SKM-1 (cell line): ENCODE data around the gene GALNT17.
"Not testable (repeated sequence)": the region's sequence is repeated elsewhere in the genome, so short reads cannot be mapped to it uniquely, and the experiment has no call there.

Experiments used
- DNase-seq: peaks from one replicate; lab custom pipeline; 2025; ENCODE audit not compliant: unreplicated experiment; lab: John Stamatoyannopoulos, UW

Gene GALNT17

DNA sequence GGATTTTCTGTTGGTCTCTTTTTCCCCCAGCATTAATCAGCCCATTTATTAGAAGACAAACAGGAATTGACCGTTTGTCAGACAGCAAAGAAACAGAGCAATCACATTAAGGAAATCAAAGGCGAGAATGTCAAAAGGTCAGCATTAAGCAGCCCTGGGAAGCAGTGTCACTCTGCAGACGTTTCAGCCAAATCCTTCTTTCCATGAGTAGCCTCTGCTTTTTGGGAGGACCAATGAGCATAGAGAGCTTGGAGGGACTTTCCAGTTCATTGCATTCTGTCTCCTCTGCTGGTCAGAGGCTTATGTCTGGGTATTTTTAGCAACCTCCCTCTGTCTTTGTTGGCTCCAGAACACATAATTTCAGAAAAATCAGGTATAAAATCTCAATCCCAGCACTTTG is 481.4 kb downstream of the GALNT17 start:
- no peak for DNase-seq

- DNase-seq: no peak
These were observed 483.1 kb downstream of the GALNT17 start for GRCh38 chr7:71615017-71615416.

DNA sequence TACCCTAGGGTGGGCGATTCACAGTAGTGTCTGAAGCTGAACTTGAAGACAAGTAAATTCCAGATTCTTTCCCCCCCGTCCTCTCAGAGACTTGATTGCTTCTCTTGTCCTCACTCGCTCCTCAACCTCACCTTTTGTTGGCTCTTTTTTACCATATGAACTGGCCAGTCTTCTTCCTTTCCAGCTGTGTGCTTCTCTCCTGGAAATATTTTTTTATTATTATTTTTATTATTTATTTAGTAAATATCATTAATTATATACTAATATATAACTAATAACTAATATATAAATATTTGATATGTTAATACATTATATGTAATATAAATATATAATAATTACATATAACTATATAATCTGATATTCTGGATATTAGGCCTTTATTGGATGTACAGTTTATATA is 484.3 kb downstream of the GALNT17 start:
- DNase-seq: no peak

GRCh38 chr7:71618278-71618677 is 486.3 kb downstream of the GALNT17 start:
- DNase-seq: no peak

GRCh38 chr7:71625545-71625944 is 493.6 kb downstream of the GALNT17 start:
- DNase-seq: no peak

- no peak for DNase-seq
These were observed 494.3 kb downstream of the GALNT17 start for GRCh38 chr7:71626206-71626605.

DNA sequence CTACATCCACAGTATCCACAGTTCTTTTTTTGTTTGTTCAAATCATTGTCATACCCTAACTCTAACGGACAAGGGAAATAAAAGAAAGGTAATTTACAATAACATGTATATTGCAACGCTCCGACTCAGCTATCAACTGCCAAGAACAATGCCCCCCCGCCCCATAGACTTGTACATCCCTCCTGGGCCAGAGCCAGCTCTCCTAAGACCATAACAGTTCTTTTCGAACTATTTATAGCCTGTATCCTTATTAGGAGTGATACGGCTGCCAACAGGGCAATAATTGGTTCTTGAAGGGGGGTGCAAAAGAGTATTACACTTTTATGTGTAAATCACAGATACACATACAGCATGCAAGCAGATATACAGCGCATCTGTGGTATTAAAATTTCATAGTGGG is 495.7 kb downstream of the GALNT17 start:
- no peak for DNase-seq

GRCh38 chr7:71630516-71630915 is 498.6 kb downstream of the GALNT17 start:
- no peak for DNase-seq

DNA sequence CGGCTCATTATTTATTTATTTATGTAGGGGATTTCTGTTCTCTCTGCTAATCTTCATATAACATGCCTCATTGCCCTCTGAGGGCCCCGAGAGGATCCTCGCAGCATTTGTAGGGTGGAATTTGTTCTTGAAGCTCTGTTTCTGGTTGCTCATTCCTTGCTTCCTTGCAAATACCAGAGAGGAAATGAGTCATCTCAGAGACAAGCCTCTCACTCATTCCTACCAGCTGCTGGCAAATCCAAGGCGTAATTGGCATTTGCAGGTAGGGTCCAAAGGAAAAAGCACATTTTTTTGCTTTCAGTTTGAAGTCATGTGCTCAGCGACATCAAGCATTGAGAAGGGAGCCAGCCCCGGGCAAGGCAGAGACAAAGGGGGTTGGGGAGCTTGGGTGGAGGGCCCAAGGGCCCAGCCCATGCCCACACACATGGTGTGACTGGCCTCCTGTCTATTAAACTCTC is 501.6 kb downstream of the GALNT17 start:
- no peak for DNase-seq

DNA sequence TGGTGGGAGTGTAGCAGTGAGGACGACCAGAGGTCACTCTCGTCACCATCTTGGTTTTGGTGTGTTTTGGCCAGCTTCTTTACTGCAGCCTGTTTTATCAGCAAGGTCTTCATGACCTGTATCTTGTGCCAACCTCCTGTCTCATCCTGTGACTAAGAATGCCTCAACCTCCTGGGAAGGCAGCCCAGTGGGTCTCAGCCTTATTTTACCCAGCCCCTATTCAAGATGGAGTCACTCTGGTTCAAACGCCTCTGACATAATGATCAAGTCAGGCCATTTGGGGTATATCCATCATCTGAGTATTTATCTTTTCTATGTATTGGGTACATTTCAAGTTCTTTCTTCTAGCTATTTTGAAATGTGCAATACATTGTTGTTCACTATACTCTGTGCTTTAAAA is 503.9 kb downstream of the GALNT17 start:
- not testable (repeated sequence) for DNase-seq

DNA sequence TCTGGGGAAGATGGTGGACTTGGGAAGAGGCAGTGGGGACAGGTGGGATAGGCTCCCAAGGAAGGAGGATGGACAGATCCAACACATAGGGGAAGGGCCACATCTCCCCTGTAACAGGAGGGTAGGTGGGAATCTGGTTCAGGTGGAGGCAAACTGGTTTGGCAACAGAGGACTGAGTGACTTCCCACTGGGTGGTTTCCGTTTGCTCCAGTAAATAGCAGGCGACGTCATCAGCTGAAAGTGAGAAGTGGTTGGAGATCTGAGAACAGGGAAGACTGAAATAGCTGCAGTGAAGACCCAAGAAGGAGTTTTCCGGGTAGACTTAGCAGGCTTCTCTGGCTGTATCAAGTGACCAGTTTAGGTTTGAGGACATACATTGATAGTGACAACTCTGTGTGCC is 504.4 kb downstream of the GALNT17 start:
- no peak for DNase-seq

DNA sequence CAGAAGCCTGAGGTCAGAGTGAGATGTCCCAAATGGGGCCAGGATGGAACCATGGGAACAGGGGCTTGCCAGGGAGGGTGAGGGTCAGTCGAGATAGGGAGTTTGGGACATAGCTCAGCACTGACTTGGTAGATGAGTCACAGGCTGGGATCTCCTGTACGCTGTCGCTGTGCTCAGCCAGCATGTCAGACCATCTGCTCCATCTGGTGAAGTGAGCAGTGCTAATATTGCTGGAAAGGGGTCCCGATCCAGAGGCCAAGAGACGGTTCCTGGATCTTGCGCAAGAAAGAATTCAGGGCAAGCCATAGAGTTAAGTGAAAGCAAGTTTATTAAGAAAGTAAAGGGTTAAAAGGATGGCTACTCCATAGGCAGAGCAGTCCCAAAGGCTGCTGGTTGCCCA is 505.6 kb downstream of the GALNT17 start:
- no peak for DNase-seq

DNA sequence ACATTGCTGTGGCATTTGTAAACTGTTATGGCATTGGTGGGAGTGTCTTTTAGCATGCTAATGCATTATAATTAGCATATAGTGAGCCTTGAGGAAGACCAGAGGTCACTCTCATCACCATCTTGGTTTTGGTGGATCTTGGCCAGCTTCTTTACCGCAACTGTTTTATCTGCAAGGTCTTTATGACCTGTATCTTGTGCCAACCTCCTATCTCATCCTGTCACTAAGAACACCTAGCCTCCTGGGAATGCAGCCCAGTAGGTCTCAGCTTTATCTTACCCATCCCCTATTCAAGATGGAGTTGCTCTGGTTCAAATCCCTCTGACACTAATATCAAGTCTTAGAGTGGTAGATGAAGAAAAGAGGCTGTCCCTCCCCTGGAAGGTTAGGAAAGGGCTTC is 506.2 kb downstream of the GALNT17 start:
- DNase-seq: no peak

- no peak for DNase-seq
These were observed 507.6 kb downstream of the GALNT17 start for GRCh38 chr7:71639382-71640085.

- DNase-seq: not testable (repeated sequence)
These were observed 511.1 kb downstream of the GALNT17 start for GRCh38 chr7:71643031-71643430.

DNA sequence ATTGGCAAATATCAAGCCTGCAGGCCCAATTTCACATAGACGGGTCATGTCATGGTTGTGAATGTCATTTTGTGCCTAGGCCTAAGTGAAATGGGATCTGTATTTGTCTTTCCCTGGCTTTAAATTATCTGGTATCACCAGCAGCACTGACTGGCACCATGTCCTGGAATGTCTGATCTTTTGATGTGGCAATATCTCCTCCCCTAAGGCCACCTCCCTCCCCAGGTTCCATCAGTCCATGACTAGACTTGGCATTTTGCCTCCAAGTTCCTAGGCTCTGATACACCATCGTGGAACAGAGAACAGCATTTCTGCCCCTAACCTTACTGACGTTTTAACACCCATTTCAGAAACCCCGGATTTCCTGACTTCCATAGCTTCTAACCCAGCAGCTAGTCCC is 513.9 kb downstream of the GALNT17 start:
- DNase-seq: no peak

DNA sequence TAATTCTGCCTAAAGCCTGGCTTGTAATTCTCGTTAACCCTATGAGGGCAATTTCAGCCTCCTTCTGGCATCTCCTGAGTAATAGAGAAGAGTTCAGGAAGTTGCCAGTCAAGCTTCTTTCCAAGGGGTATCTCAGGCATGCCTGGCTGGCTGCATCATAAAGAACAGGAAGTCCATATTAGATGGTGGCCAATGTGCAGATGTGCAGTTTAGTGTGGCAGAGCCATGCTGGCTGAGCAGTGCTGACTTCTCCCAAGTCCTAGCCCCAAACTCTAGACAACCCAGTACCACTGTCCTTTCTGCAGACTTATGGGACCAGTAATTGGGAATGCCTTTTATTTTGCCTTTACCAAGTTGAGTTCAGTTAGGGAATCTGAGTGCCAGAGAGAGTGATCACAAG is 517.9 kb downstream of the GALNT17 start:
- DNase-seq: no peak

- DNase-seq: no peak
These were observed 518.9 kb downstream of the GALNT17 start for GRCh38 chr7:71650653-71651337.

DNA sequence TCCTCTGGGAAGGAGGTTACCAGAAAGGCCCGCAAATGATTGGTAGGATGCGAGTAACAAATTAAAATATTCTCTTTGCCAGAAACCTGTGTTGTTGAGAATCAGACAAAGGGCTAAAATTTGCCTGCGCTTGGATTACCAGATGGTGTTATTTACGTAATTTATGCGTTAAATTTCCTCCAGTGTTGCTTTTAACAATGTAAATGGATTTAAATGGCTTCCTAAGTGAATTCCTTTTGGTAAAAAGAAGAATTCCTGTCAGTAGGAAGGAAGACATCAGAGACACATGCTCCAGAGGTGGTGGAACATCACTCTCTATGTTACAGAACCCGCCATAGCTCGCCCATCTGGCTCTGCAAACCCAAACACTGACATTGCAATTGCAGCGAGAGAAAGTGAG is 520.6 kb downstream of the GALNT17 start:
- DNase-seq: no peak

GRCh38 chr7:71657386-71657785 is 525.4 kb downstream of the GALNT17 start:
- DNase-seq: no peak

DNA sequence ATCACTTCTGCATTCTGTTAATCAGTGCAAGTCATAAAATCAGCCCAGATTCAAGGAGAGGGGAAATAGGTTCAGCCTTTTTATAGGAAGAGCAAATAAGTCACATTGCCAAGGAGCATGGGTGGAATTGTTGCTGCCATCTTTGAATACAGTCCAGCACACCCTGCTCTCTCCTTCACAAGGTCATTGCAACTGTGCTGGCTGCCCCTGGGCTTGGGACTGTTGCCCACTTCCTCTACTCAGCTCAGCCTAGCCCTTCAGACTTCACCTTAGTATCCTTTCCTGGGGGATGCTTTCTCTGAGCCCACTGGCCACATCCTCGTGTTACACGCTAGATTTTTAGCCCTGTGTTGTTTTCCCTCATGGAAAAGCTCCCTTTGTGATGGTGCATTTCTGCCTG is 527.7 kb downstream of the GALNT17 start:
- no peak for DNase-seq

- DNase-seq: no peak
These were observed 529.8 kb downstream of the GALNT17 start for GRCh38 chr7:71661671-71662224.
